Effector memory CD4-positive, alpha-beta T cell (primary cell): ENCODE data around the gene ADD2.

ENCODE experiments used
- DNase-seq, 3 donors: peaks; one replicate each; pipeline ENCODE4 v3.0.0-alpha.2; 2020
- H3K27ac ChIP-seq: 2 replicates; pipeline ENCODE4 v1.7.0; 2013; ENCODE audit warnings: mild to moderate bottlenecking, low read length, moderate library complexity; ENCODE audit not compliant: insufficient read depth, poor library complexity, severe bottlenecking
- H3K27me3 ChIP-seq: replicated peaks from 2 replicates; pipeline ENCODE4 v1.7.0; 2013; ENCODE audit warnings: mild to moderate bottlenecking, low read length; ENCODE audit not compliant: insufficient read depth, control insufficient read depth, poor library complexity, severe bottlenecking
- H3K36me3 ChIP-seq: 2 replicates; pipeline ENCODE4 v1.7.0; 2013; ENCODE audit warnings: mild to moderate bottlenecking, low read length, moderate library complexity; ENCODE audit not compliant: control insufficient read depth, insufficient read depth
- H3K4me1 ChIP-seq: 2 replicates; pipeline ENCODE4 v1.7.0; 2013; ENCODE audit warnings: low read length, mild to moderate bottlenecking; ENCODE audit not compliant: control insufficient read depth, insufficient read depth, poor library complexity, severe bottlenecking
- H3K4me3 ChIP-seq: 2 replicates; pipeline ENCODE4 v1.7.0; 2013; ENCODE audit warnings: low read length, low read depth, mild to moderate bottlenecking; ENCODE audit not compliant: insufficient read depth, poor library complexity, severe bottlenecking
- H3K9me3 ChIP-seq: 2 replicates; pipeline ENCODE4 v1.7.0; 2013; ENCODE audit warnings: mild to moderate bottlenecking, low read length, moderate library complexity; ENCODE audit not compliant: control insufficient read depth

Gene ADD2

DNA sequence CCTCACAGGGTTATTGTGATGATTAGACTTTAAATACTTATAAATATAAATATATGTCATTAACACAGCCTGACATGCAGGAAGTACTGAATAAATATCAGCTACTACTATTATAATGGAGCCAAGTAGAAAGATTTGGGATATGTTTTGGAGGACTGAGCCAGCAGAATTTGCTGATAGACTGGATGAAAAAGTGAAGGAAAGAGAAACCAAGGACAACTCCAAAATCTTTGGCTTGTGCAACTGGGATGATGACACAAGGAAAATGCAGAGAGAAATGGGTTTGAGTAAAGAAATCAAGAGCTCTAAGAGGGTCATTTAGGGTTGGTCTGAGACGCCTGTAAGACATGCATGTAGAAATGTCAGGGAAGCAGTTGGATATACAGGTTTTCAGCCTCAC, 15.6 kb downstream of the ADD2 start:
- Histone ChIP-seq H3K27ac (no peak overlapping the region), H3K9me3 (no peaks in the 10 kb centered on the region), H3K4me3 (no peak overlapping the region), H3K27me3 (no peaks in the 10 kb centered on the region), H3K4me1 (no peaks in the 10 kb centered on the region), H3K36me3 (no peaks in the 10 kb centered on the region)
- no peak for DNase-seq

DNA sequence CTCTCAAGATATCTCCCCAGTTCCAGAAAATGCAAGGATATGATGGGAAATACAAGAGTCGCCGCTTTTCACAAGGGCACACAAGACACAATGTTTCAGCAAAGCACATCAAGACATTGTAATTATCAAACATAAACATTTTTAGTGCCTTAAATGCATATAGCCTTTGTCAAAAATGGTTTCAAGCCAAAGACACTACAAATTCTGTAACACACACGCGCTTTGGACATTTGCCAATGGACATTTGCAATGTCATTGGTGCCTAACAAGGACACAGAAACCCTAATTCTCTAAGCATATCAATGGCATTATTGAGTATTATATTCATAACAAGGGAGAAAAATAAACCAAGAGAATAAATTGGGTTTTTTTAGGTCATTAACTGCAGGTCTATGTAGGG, 16.1 kb downstream of the ADD2 start:
- no peak for DNase-seq
- H3K27me3 ChIP-seq, result no peaks in the 10 kb centered on the region

DNA sequence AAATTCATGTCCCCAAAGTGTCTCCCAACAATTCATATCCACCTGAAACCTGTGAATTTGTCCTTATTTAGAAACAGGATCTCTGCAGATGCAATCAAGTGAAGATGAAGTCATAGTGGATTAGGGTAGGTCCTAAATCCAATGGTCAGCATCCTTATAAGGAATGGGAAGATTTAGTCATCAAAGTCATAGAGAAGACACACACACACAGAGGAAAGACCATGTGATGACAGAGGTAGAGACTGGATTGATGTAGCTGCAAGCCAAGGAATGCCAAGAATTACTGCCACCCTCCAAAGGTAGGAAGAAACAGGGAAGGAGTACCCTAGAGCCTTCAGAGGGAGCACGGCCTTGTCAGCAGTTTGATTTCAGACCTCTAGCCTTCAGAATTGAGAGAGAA, 17.7 kb downstream of the ADD2 start:
- no peaks in the 10 kb centered on the region for H3K9me3 ChIP-seq
- H3K36me3 ChIP-seq, result no peaks in the 10 kb centered on the region
- H3K4me1 ChIP-seq, result no peaks in the 10 kb centered on the region
- no peaks in the 10 kb centered on the region for H3K27me3 ChIP-seq
- H3K27ac ChIP-seq, result no peak overlapping the region
- H3K4me3 ChIP-seq, result no peak overlapping the region
- no peak for DNase-seq

More for the DNA sequence above, 16.1 kb downstream of the ADD2 start:
- Histone ChIP-seq H3K27ac (no peak overlapping the region), H3K4me1 (no peaks in the 10 kb centered on the region), H3K36me3 (no peaks in the 10 kb centered on the region), H3K9me3 (no peaks in the 10 kb centered on the region), H3K4me3 (no peak overlapping the region)

DNA sequence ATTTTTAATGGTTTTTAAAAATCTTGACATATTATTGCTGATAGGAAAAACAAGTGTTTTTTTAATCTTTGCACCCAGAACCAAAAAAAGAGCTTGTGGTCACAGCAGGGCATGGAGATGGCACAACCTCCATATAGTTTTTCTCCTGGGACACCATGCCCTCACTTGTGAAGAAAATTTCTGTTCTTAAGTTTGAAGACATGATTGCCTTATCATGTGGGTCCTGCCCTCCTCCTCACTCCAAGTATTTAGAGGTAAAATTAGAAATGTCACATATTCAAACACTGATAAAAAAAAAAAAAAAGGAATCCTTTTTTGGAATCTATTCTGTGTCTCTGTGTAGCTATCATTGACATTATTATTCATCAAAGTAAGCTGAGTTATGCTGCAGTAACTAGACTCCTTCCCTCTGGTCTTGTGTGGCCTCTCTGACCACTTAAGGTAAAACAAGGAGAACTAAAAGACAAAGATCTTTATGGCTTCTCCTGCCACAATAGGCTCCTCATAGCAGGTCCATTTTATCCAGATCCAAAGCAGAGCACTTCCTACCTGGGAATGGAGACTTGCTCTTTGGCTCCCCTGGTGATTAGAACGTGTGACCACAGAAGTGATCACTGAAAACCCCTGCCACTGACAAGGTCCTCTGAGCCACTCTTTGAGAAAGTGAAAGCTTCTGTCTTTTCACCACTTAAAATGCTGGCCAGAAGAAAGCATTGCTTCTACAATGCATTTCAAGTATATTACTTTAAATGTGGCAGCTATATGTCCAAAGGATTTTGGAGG, 19.8 kb downstream of the ADD2 start:
- Histone ChIP-seq H3K27me3 (no peaks in the 10 kb centered on the region), H3K36me3 (no peaks in the 10 kb centered on the region), H3K4me3 (no peak overlapping the region), H3K9me3 (no peaks in the 10 kb centered on the region), H3K27ac (no peak overlapping the region), H3K4me1 (no peaks in the 10 kb centered on the region)
- DNase-seq, result no peak

DNA sequence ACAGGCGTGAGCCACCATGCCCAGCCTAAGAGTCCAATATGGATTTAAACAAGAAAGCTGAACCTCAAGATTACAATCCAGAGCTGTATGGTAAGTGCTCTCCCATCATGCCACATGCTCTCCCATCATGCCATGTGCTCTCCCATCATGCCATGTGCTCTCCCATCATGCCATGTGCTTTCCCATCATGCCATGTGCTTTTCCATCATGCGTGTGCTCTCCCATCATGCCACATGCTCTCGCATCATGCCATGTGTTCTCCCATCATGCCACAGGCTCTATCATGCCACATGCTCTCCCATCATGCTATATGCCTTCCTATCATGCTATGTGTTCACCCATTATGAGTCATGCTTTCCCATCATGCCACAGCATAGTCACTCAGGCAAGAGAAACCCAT, 20.7 kb downstream of the ADD2 start:
- H3K4me1 ChIP-seq, result no peaks in the 10 kb centered on the region
- no peak overlapping the region for H3K4me3 ChIP-seq
- no peaks in the 10 kb centered on the region for H3K36me3 ChIP-seq
- no peak overlapping the region for H3K27ac ChIP-seq
- no peak for DNase-seq
- H3K27me3 ChIP-seq, result no peaks in the 10 kb centered on the region
- H3K9me3 ChIP-seq, result no peaks in the 10 kb centered on the region

DNA sequence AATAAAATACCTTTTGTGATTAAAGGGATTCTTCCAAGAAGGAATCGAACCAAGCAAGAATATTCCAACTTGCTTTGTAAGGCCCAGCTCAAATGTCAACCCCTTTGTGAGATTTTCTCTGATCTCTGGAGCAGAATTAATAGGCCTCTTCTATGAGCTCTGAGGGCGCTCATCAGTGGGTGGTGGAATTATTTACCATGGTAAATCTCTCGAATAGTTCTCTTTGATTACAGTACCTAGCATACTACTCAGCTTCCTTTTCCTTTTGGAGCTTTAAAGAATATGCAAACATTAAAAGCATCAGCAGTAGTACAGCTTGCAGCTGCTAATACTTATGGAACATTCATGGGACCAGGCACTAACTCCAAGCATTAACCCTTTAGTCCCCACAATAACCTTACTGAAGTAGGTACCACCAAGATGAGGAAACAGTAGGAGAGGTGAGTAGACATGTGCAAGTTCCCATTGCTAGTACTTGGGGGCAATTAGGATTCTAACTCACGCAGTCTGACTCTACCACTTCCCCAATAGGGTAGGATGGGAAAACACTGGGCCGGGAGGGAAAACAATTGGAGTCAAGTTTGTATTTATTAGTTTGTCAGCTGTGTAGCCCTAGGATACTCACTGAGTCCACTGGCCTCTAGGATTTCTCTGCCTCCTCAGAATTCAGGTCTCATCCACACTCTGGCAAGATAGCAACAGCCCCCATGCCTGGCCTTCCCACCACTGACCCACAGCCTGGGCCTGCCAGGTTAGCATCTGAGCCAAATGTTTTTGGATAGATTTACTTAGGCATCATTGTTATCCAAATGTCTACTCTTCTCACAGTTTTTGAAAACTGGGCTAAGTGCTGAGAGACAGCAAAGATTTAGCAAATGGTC, 21.7 kb downstream of the ADD2 start:
- Histone ChIP-seq H3K4me3 (no peak overlapping the region), H3K27ac (no peak overlapping the region), H3K4me1 (no peaks in the 10 kb centered on the region), H3K36me3 (no peaks in the 10 kb centered on the region), H3K27me3 (no peaks in the 10 kb centered on the region), H3K9me3 (no peaks in the 10 kb centered on the region)
- DNase-seq, result no peak

DNA sequence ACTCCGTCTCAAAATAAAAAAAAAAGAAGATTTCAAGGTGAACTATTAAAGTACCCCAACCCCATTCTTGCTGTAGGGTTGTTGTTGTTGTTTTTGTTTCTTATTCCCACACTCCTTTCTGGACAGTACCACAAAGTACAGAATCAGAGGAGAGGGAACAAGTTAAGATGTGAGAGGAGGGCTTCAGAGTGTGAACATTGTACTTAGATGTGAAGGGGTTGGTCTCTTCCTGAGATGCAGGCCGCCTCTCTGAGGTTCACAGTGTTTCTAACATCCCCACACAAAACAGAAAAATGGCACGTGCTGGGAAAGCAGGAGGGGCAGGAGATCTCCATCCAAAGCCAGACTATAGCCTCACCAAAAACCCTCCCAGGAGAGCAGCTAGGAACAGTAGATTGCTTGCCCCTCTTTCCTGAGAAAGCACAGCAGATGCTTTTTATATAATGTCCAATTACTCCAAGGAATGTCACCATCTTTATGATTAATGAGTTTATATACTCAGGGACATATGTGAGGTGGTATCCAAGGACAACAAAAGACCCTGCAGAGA, 22.6 kb downstream of the ADD2 start:
- no peak for DNase-seq
- no peaks in the 10 kb centered on the region for H3K4me1 ChIP-seq
- H3K4me3 ChIP-seq, result no peak overlapping the region
- H3K9me3 ChIP-seq, result no peaks in the 10 kb centered on the region
- no peak overlapping the region for H3K27ac ChIP-seq
- H3K36me3 ChIP-seq, result no peaks in the 10 kb centered on the region
- H3K27me3 ChIP-seq, result no peaks in the 10 kb centered on the region

DNA sequence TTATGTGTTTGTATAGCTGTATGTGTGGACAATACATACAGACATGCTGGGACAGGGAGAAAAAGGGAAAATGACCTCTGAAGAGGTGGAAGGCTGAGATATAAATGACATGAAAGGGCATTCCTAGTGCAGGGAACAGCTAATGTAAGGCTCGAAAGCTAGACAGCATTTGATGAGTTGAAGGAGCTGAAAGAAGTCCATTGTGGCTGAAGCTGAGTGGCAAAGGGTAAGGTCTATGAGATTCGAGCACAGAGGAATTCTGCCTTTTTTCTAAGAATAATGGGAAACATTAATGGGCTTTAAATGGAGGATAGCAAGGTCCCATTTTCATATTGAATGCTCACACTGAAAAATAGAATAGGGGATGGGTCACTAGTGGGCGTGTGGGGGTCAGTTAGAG, 23.6 kb downstream of the ADD2 start:
- Histone ChIP-seq H3K4me3 (no peak overlapping the region), H3K9me3 (no peaks in the 10 kb centered on the region), H3K36me3 (no peaks in the 10 kb centered on the region), H3K4me1 (no peaks in the 10 kb centered on the region), H3K27ac (no peak overlapping the region), H3K27me3 (no peaks in the 10 kb centered on the region)
- DNase-seq, result no peak

DNA sequence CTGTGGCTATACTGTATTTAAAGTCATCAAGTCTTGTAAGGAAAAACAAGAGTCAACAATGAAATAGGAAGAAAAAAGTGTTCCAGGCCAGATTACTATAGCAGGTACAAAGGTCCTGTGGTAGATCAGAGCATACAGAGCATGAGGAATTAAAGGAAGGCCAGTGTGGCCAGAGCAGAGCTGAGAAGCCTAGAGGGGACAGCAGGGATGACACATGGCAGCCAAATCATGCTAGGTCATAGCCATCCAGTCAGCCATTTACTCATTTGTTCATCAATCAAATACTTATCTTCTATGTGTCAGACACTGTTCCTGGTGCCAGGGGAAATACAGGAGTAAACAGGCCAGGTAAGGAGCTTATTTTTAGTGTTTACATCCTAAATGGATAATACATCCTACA, 24.3 kb downstream of the ADD2 start:
- H3K4me1 ChIP-seq, result no peaks in the 10 kb centered on the region

DNA sequence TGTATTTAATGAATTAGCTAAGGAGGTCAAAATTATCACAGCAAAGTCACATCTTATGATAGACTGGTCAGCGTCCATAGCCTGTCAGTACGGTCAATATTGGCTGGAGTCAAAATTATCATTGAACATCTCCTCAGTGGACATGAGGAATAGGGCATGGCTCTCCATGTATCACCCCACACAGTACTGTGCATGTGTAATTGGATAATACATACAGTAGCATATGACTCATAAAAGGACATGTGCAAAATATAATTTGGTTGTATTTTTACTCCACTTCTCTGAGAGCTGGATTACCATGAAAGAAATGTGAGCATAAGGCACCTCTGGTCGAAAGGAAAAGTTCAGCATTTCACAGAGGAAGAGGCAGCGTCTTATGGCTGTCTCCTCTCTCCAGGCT, 24.9 kb downstream of the ADD2 start:
- no peaks in the 10 kb centered on the region for H3K36me3 ChIP-seq
- H3K4me1 ChIP-seq, result no peaks in the 10 kb centered on the region
- no peak overlapping the region for H3K27ac ChIP-seq
- no peak overlapping the region for H3K4me3 ChIP-seq
- no peaks in the 10 kb centered on the region for H3K27me3 ChIP-seq
- no peaks in the 10 kb centered on the region for H3K9me3 ChIP-seq
- no peak for DNase-seq

More for the DNA sequence above, 24.3 kb downstream of the ADD2 start:
- H3K27ac ChIP-seq, result no peak overlapping the region
- no peaks in the 10 kb centered on the region for H3K27me3 ChIP-seq
- no peak overlapping the region for H3K4me3 ChIP-seq
- DNase-seq, result no peak
- H3K9me3 ChIP-seq, result no peaks in the 10 kb centered on the region
- H3K36me3 ChIP-seq, result no peaks in the 10 kb centered on the region
